ENCODE measurements around the gene MRPL49. TPM values are rescaled to one million over a fixed set of nuclear protein-coding genes. Genes with fewer than 3 reads are reported as not detected.

The MRPL49 gene
- total RNA-seq (57.6 and 71.0 TPM in 2 replicates), polyA plus RNA-seq (46.2 and 46.8 TPM in 2 replicates)

DNA sequence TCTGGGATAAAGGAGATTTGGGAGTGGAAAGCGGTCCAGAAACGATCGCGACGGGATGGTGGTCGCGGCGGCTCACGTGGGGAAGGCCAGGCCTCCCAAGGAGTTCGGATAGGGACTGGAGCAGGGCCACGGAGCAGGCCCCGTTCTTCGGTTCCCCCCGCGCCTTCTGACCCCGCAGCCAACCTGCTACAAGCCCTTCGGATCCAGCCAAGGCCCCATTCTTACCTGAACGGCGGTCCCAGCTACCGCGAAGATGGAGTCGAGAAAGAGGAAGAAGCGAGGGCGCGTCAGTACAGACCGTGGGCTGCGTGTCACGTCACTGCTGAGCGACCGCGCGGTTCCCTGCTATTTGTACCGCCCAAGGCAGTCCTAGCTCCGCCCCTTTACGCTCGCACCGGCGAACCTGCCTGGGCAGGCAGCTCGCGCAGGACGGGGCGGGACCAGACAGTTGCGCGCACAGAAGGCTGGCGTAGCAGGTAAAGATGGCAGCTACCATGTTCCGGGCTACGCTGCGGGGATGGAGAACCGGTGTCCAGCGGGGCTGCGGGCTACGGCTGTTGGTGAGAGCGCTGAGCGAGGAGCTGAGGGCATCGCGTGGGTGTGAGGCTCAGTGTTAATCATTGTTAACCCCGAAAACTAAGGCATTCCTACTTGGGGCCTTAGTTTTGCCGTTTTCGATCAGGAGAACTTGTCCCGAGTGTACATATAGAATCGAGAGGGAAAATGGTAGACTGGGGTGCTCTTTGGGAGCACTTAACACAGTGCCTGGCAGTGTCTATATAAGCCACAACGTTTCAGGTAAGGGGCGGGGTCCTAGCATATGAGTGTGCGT lies at the start of gene MRPL49, which contains the start of gene FAU:
Gene MRPL49, plus strand, starts transcription at position 457 of the 832 bp plus-strand sequence. Its CDS starts 26 bp downstream, at position 483.
Gene FAU, minus strand, starts transcription at position 270 of the 832 bp plus-strand sequence. CDS start 321 bp downstream, outside the sequence.
- DNase-seq (ENCODE audit: low spot score): peak; percentile 100
- TF ChIP-seq, protein P1, sequence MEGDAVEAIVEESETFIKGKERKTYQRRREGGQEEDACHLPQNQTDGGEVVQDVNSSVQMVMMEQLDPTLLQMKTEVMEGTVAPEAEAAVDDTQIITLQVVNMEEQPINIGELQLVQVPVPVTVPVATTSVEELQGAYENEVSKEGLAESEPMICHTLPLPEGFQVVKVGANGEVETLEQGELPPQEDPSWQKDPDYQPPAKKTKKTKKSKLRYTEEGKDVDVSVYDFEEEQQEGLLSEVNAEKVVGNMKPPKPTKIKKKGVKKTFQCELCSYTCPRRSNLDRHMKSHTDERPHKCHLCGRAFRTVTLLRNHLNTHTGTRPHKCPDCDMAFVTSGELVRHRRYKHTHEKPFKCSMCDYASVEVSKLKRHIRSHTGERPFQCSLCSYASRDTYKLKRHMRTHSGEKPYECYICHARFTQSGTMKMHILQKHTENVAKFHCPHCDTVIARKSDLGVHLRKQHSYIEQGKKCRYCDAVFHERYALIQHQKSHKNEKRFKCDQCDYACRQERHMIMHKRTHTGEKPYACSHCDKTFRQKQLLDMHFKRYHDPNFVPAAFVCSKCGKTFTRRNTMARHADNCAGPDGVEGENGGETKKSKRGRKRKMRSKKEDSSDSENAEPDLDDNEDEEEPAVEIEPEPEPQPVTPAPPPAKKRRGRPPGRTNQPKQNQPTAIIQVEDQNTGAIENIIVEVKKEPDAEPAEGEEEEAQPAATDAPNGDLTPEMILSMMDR (IDR thresholded peaks at IDR 0.05; ENCODE audit: poor library complexity): no peak
- TF ChIP-seq EZH2phosphoT487 (IDR thresholded peaks at IDR 0.05; ENCODE audit: low read depth, severe bottlenecking, unreplicated experiment): no peak
- no peak for TF ChIP-seq EZH2 (IDR thresholded peaks at IDR 0.05; ENCODE audit: borderline replicate concordance)
- H3K4me3 ChIP-seq: peak within 1 kb of the TSS; percentile 60
- peaks cover 53% of the 10 kb centered on the region for H3K79me2 ChIP-seq
- H3K9me3 ChIP-seq (ENCODE audit: low read depth): no peaks in the 10 kb centered on the region
- peaks cover 12% of the 10 kb centered on the region for H3K4me1 ChIP-seq (ENCODE audit: insufficient read depth)
- under 1% methylated on average over 64 of the region's 64 CpGs for WGBS (ENCODE audit: low lambda C conversion rate, missing lambda C conversion rate)
- H3K27me3 ChIP-seq: no peaks in the 10 kb centered on the region
- peak within 1 kb of the TSS; percentile 96 for H3K27ac ChIP-seq
- H3K36me3 ChIP-seq (replicated peaks; ENCODE audit: insufficient read depth, low read depth): peaks cover 2% of the 10 kb centered on the region
- H3K4me2 ChIP-seq: peak within 1 kb of the TSS; percentile 89
- no peaks in the 10 kb centered on the region for H3K9me2 ChIP-seq (replicated peaks; ENCODE audit: insufficient read depth)
- H2AFZ ChIP-seq: peak within 1 kb of the TSS; percentile 77
- no peaks in the 10 kb centered on the region for H4K20me1 ChIP-seq (ENCODE audit: insufficient read depth, poor library complexity, severe bottlenecking)

DNA sequence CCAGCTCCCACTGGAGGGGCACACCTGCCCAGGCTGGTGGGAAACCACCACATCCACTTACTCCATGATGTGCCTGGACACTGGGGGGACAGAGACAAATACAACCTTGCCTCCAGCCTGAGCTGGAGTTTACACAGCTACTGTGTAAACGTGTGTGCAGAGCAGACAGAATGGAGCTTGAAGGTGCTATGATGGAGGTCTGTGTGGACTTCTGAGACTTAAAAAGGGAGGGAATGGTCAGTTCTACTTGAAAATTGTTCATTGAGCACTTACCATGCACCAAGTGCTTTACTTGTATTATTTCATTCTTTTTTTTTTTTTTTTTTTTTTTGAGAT lies 49.5 kb upstream of the MRPL49 start:
- H3K4me1 ChIP-seq (ENCODE audit: insufficient read depth): no peaks in the 10 kb centered on the region
- H4K20me1 ChIP-seq (ENCODE audit: insufficient read depth, poor library complexity, severe bottlenecking): no peaks in the 10 kb centered on the region
- H3K27ac ChIP-seq: no peak overlapping the region
- H3K9me3 ChIP-seq (ENCODE audit: low read depth): no peaks in the 10 kb centered on the region
- H3K27me3 ChIP-seq: no peaks in the 10 kb centered on the region
- no peak overlapping the region for H3K4me3 ChIP-seq
- H3K9me2 ChIP-seq (replicated peaks; ENCODE audit: insufficient read depth): no peaks in the 10 kb centered on the region
- H3K36me3 ChIP-seq (replicated peaks; ENCODE audit: insufficient read depth, low read depth): no peaks in the 10 kb centered on the region
- DNase-seq (ENCODE audit: low spot score): no peak
- no peaks in the 10 kb centered on the region for H3K79me2 ChIP-seq
- TF ChIP-seq, protein P1 (IDR thresholded peaks at IDR 0.05; ENCODE audit: poor library complexity): no peak
- TF ChIP-seq EZH2phosphoT487 (IDR thresholded peaks at IDR 0.05; ENCODE audit: low read depth, severe bottlenecking, unreplicated experiment) (no peak), EZH2 (IDR thresholded peaks at IDR 0.05; ENCODE audit: borderline replicate concordance) (no peak)
- WGBS (ENCODE audit: low lambda C conversion rate, missing lambda C conversion rate): 44% methylated on average over 1 of the region's 1 CpG
- H2AFZ ChIP-seq: no peak overlapping the region
- H3K4me2 ChIP-seq: no peak overlapping the region

DNA sequence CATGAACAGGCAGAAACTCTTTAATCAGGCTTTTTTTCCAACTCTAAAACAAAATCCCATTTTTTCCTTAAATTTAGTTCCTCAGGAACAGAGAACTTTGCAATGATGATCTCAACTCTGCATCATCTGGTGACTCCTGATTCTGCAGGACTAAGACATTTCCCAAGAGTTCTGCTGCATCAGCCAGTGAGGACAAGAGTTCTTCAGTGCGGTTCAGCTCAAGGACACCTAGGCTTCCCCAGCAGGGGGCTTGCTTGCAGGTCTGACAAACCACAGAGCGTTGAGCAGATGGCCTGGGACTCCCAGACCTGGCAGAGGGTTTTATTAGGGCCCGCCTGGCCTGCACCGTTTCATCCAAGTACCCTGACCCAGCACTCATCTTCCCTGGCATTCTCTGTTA lies 44.7 kb upstream of the MRPL49 start:
- DNase-seq (ENCODE audit: low spot score): no peak
- Histone ChIP-seq H3K36me3 (replicated peaks; ENCODE audit: insufficient read depth, low read depth) (no peaks in the 10 kb centered on the region), H3K27ac (no peak overlapping the region), H3K9me2 (replicated peaks; ENCODE audit: insufficient read depth) (no peaks in the 10 kb centered on the region), H3K4me1 (ENCODE audit: insufficient read depth) (no peaks in the 10 kb centered on the region), H3K4me2 (no peak overlapping the region), H3K27me3 (no peaks in the 10 kb centered on the region), H2AFZ (no peak overlapping the region), H4K20me1 (ENCODE audit: insufficient read depth, poor library complexity, severe bottlenecking) (no peaks in the 10 kb centered on the region), H3K9me3 (ENCODE audit: low read depth) (no peaks in the 10 kb centered on the region), H3K79me2 (peaks cover 5% of the 10 kb centered on the region), H3K4me3 (no peak overlapping the region)
- TF ChIP-seq, protein P1 (IDR thresholded peaks at IDR 0.05; ENCODE audit: poor library complexity): no peak
- TF ChIP-seq EZH2phosphoT487 (IDR thresholded peaks at IDR 0.05; ENCODE audit: low read depth, severe bottlenecking, unreplicated experiment): no peak
- no peak for TF ChIP-seq EZH2 (IDR thresholded peaks at IDR 0.05; ENCODE audit: borderline replicate concordance)
- 75% methylated on average over 4 of the region's 4 CpGs for WGBS (ENCODE audit: low lambda C conversion rate, missing lambda C conversion rate)
